Measurements from ENCODE around the gene FPR2. TPM values are rescaled to one million over a fixed set of nuclear protein-coding genes. Genes with fewer than 3 reads are reported as not detected.

Gene FPR2
- total and polyA plus RNA-seq, 5 experiments from 2014 or later, result not detected

DNA sequence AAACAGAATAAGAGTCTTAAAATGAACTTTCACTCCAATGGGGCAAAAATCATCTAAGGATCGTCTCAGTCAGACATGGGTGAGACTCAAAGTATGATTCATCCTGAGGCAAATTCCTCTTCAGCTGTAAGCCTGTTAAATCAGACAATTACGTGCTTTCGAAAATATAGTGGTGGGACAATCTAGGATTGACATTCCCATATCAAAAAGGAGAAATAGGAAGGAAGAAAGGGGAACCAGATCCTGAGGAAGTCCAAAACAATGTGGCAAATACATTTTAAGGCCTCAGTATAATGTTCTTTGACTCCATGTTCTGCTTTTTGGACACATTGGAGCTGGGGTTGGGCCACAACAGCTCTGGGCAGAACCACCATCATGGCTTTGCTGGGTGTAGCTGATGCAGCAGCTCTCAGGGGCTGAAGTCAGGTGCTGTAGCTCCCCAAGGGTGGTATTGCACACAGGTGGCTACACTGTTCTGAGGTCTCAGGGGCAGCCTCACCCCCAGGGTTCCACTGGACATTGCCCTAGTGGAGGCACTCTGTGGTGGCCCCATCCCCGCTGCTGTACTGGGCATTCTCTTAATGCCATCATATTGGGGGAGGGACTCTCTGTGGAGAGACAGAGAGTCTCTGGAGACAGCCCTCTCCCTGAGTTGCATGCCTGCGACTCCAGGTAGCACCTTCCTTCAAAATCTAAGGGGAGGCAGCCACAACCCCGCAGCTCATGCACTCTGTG, 28.2 kb downstream of the FPR2 start:
- POLR2A ChIA-PET, result no interaction called here

DNA sequence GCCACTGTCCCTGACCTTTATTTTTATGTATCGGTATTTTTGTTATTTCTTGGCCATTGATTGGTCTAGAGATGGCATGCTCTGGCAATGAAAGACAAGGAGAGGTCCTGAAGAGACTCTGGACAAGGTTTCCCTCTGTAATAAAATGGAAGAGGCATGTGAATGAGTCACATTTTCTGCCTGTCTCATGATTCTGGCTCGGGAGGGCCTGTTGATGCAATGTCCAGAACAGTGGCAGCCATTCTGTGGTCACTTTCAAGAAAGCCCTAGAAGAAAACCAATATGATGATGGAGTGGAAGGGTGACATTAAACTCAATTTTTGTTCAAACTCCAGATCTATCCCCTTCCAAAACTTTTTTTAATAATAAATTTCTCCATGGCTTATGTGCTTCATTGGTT, 32.0 kb downstream of the FPR2 start:
- POLR2A ChIA-PET, result interaction anchor here (0.6 kb wide), 1 partner anchor 523 kb away, joined by 3 read pairs; no protein-coding TSS in a partner anchor
- no peak for DNase-seq

More for the DNA sequence above, 28.2 kb downstream of the FPR2 start:
- ATAC-seq (no peak), DNase-seq (no peak)
- H3K27ac Mint-ChIP-seq, result no peak overlapping the region
- no peaks in the 10 kb centered on the region for H3K4me1 Mint-ChIP-seq
- H3K27me3 Mint-ChIP-seq, result peaks cover 3 to 32% (median 10%) of the 10 kb centered on the region in 5 donors
- peaks cover 0 to 15% (median 0%) of the 10 kb centered on the region in 3 donors for H3K36me3 Mint-ChIP-seq
- H3K9me3 Mint-ChIP-seq, result peaks cover 0 to 22% (median 4%) of the 10 kb centered on the region in 9 donors
- H3K4me3 Mint-ChIP-seq, result no peak overlapping the region

DNA sequence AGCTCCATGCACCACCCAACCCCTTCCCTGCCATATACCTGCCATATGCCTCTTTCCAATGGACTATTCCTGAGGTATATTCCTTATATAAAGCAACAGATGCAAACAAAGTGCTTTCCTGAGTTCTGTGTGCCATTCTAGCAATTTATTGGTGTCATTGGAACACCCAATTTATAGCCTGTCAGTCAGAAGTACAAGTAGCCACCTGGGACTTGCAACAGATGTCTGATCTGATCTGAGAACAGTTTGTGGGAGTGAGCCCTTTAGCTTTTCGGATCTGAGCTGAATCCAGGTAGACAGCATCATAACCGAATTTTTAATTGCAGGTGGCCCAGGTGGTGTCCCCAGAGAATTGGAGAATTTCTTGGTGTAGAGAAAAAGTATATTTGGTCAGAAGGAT, 33.0 kb downstream of the FPR2 start:
- POLR2A ChIA-PET, result no interaction called here
- H3K27ac Mint-ChIP-seq, result no peak overlapping the region
- H3K27me3 Mint-ChIP-seq, result peaks cover 8 to 37% (median 12%) of the 10 kb centered on the region in 5 donors
- ATAC-seq (no peak), DNase-seq (no peak)
- H3K4me1 Mint-ChIP-seq, result no peaks in the 10 kb centered on the region
- H3K36me3 Mint-ChIP-seq, result peaks cover 0 to 24% (median 3%) of the 10 kb centered on the region in 3 donors
- peaks cover 0 to 42% (median 16%) of the 10 kb centered on the region in 9 donors for H3K9me3 Mint-ChIP-seq
- H3K4me3 Mint-ChIP-seq, result no peak overlapping the region

More for the DNA sequence above, 32.0 kb downstream of the FPR2 start:
- no peak overlapping the region for H3K27ac Mint-ChIP-seq
- ATAC-seq, result no peak
- peaks cover 7 to 38% (median 12%) of the 10 kb centered on the region in 5 donors for H3K27me3 Mint-ChIP-seq
- H3K36me3 Mint-ChIP-seq, result peaks cover 0 to 19% (median 0%) of the 10 kb centered on the region in 3 donors
- H3K4me1 Mint-ChIP-seq, result no peaks in the 10 kb centered on the region
- peaks cover 0 to 39% (median 14%) of the 10 kb centered on the region in 9 donors for H3K9me3 Mint-ChIP-seq
- H3K4me3 Mint-ChIP-seq, result no peak overlapping the region

DNA sequence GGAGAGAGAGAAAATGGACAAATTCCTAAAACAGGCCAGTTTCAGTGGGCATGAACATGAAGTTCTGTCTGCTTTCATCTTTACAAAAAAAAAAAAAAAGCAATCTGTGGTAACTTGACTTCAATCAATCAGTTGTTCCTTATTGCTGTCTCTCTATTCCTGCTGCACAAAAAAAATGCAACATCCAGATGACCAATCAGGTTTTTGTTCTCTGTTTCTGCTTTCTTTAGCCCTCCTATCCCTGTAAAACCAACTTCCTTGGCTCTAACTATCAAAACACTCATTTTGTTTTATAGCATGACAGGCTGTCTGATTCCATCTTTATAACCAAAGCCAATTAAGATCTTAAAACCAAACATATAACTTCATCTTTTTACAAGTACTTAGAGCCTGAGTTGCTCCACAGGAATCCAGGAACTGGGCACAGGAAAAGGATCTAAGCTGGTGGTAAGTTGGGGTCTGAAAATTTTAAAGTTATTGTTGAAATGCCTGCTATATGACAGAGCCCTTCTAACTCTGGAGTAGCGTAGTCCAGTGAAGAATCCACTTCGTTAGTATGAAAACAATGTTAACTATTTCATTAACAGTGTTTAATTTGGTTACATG, 34.0 kb downstream of the FPR2 start, which contains the start of gene FPR3:
FPR3 (plus strand) TSS at position 273 of the 606 bp plus-strand sequence. CDS start 28,592 bp downstream, outside the sequence.
- Mint-ChIP-seq H3K9me3 (peaks cover 0 to 47% (median 14%) of the 10 kb centered on the region in 9 donors), H3K4me3 (no peak within 1 kb of the TSS), H3K36me3 (peaks cover 0 to 23% (median 3%) of the 10 kb centered on the region in 3 donors), H3K27me3 (peaks cover 10 to 41% (median 12%) of the 10 kb centered on the region in 5 donors), H3K27ac (no peak within 1 kb of the TSS), H3K4me1 (peaks cover 0 to 1% (median 0%) of the 10 kb centered on the region in 4 donors)
- POLR2A ChIA-PET, result no interaction called here
- no peak for DNase-seq
- ATAC-seq, result no peak

DNA sequence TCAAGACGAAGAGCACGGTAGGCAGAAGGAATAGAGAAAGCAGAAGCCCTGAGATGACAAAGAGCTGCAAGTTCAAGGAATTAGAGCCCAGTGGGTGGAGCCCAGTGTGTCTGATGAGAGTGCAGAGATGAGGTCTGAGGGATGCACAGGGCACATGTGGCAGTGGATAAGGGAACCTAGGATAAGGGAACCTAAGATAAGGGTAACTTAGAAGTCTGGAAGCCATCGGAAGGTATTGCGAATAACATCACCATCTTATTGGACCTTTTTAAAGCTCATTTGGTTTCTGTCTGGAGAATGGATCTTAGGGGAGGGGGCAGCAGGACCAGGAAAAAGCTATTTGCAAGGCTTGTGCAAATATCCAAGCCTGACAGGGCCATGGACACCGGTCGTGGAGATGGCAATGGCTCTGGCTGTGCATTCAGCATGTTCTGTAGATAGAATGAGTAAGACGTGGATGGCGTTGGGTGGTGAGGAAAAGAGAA, 35.3 kb downstream of the FPR2 start:
- POLR2A ChIA-PET, result no interaction called here
- DNase-seq, result no peak

DNA sequence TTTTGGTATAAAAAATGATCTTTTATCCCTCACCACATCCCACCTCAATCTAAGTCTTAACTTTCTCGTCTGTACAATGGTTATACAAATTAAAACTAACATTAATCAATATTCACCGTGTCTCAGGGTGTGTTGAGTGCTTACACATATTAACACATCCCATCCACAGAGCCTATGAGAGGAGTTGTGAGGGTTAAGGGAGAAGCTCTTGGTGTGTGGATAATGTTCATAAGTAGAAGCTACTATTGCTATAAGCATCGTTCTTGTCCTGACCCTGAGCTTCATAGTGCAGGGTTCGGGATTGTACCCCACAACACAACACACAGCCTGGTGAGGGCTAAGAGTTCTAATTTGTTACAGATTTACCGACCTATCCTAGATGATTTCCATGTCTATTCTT, 36.5 kb downstream of the FPR2 start:
- DNase-seq, result no peak
- Mint-ChIP-seq H3K27me3 (peaks cover 8 to 28% (median 10%) of the 10 kb centered on the region in 5 donors), H3K4me3 (no peak overlapping the region)

More for the DNA sequence above, 35.3 kb downstream of the FPR2 start:
- no peak for ATAC-seq
- H3K9me3 Mint-ChIP-seq, result peaks cover 0 to 56% (median 16%) of the 10 kb centered on the region in 9 donors
- no peak overlapping the region for H3K27ac Mint-ChIP-seq
- H3K4me1 Mint-ChIP-seq, result peaks cover 0 to 1% (median 0%) of the 10 kb centered on the region in 4 donors
- H3K27me3 Mint-ChIP-seq, result peaks cover 8 to 33% (median 12%) of the 10 kb centered on the region in 5 donors
- H3K4me3 Mint-ChIP-seq, result no peak overlapping the region
- peaks cover 0 to 30% (median 3%) of the 10 kb centered on the region in 3 donors for H3K36me3 Mint-ChIP-seq

DNA sequence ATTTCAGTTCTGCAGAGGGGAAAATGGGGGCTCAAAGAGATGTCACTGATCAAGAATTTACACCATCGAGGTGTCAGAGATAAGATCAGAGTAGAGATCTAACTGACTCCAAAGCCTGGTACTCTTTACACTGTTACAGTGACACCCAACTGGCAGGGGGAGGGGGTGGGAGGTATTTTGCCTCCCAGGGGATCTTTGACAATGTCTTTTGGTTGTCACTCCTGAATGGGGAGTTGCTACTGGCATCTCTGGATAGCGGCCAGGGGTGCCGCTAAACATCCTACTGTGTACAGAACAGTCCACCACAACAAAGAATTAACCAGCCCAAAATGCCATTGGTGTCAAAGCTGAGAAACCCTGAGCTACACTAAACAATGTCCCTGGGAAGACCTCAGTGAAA, 37.1 kb downstream of the FPR2 start:
- Mint-ChIP-seq H3K36me3 (peaks cover 0 to 27% (median 3%) of the 10 kb centered on the region in 3 donors), H3K27ac (no peak overlapping the region), H3K4me3 (no peak overlapping the region), H3K9me3 (peaks cover 0 to 66% (median 12%) of the 10 kb centered on the region in 9 donors), H3K4me1 (peaks cover 0 to 1% (median 0%) of the 10 kb centered on the region in 4 donors), H3K27me3 (peaks cover 8 to 28% (median 10%) of the 10 kb centered on the region in 5 donors)
- POLR2A ChIA-PET, result no interaction called here
- no peak for DNase-seq
- ATAC-seq, result no peak

More for the DNA sequence above, 36.5 kb downstream of the FPR2 start:
- POLR2A ChIA-PET, result no interaction called here
- H3K4me1 Mint-ChIP-seq, result peaks cover 0 to 1% (median 0%) of the 10 kb centered on the region in 4 donors
- no peak overlapping the region for H3K27ac Mint-ChIP-seq
- ATAC-seq, result no peak
- H3K36me3 Mint-ChIP-seq, result peaks cover 0 to 30% (median 3%) of the 10 kb centered on the region in 3 donors
- H3K9me3 Mint-ChIP-seq, result peaks cover 0 to 66% (median 14%) of the 10 kb centered on the region in 9 donors

DNA sequence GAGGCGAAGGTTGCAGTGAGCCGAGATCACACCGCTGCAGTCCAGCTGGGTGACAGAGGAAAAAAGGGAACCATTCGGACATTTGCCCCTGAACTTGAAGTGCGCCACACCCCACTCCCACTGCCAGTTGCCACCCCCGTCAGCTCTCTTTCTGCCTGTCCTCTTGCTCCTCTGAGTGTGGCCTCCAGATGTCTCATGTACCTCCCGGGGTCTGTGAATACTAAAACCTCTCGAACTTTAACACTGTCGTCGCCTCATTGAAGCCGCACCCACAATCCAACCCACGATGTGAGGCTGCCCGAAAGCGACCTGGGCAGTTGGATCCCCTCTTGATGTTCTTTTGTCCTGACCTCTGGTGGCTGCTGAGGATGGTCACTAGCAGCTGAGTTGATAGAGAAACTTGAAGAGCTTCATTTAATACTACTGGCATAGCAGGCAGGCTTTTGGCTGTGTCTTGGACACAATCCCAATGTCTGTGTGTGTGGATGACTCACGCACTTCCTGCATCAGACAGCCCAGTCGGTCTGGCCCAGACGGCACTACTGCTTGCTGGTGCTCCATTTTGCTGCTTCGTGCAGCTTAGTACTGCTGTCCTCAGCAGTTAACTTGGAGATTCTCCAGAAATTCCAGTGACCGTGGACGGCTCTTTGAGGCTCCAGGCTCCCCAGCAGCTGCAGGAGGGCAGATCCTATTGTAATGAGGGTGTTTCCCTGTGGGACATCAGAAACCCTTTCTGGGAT, 38.2 kb downstream of the FPR2 start:
- peaks cover 0 to 27% (median 3%) of the 10 kb centered on the region in 3 donors for H3K36me3 Mint-ChIP-seq
- H3K4me1 Mint-ChIP-seq, result peaks cover 0 to 5% (median 0%) of the 10 kb centered on the region in 4 donors
- no peak for ATAC-seq
- no peak for DNase-seq
- H3K9me3 Mint-ChIP-seq, result peaks cover 0 to 68% (median 12%) of the 10 kb centered on the region in 9 donors
- H3K27me3 Mint-ChIP-seq, result peaks cover 6 to 28% (median 10%) of the 10 kb centered on the region in 5 donors
- POLR2A ChIA-PET, result no interaction called here
- H3K4me3 Mint-ChIP-seq, result no peak overlapping the region
- no peak overlapping the region for H3K27ac Mint-ChIP-seq

DNA sequence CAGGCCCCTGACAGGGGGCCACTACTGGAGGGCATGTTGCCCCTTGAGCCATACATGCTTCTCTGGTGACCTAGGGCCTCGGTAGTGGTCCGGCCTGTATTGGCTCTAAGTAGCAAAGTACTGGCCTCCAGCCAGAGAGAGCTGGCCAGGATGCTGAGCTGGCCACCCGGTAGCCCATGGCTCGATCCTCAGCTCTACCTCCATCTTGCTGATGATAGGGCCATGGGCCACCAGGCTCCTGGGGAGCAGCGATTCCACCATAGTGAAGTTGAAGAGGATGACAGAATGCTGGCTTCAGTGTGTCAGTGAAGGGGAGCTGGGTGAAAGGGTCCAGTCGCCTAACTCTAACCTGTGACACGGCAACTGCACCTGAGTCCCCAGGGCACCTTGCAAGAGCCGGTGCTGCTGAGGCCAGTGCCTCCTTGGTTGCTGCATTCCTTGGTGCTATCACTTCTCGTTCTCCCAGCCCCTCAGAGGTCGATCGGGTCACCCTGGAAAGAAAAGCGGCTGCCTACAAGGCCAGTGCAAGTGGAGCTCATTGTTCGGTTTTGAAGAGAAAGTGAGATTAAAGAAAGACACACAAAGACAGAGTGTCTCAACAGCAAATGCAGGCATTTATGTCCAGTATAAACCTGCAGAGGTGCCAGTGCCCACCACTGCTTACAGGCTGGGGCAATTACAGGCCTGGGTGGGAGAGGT, 38.9 kb downstream of the FPR2 start:
- peaks cover 6 to 28% (median 10%) of the 10 kb centered on the region in 5 donors for H3K27me3 Mint-ChIP-seq
- ATAC-seq, result no peak
- H3K36me3 Mint-ChIP-seq, result peaks cover 0 to 33% (median 3%) of the 10 kb centered on the region in 3 donors

DNA sequence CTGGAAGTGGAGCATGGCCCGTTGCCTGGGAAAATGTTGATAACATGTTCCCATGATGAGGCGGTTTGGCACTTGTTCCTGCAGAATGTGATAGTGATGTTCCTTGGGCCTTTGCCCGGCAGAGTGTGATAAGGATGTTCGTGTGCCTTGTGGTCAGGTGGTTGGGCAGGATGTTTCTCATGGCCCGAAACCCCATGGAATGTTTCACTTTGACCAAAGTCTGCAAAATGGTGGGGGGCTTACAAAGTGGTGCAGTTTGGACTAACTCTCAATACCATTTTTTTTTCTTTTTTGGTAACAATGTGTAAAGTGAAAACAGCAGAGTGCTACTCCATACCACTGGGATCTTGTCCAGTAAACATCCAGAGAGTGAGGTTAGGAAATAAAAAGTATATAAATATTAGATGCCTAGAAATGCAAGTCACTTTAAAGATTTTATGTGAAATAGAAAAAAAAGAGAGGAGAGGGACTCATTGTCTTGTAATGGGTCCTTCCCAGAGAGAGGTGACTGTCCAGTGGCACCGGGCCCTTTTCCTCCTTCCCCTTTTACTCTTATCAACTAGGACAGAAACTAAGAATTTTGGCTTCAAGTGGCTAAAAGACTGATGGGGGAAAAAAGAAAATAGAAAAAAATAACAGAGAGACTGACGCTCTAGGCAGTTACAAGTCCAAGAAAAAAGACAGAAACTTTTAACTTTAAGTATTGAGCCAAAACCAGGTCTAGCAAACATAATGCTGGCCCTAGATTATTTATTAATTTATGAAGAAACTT, 39.7 kb downstream of the FPR2 start:
- no peak for ATAC-seq
- Mint-ChIP-seq H3K36me3 (peaks cover 0 to 35% (median 3%) of the 10 kb centered on the region in 3 donors), H3K9me3 (peaks cover 0 to 69% (median 17%) of the 10 kb centered on the region in 9 donors), H3K4me1 (peaks cover 0 to 5% (median 0%) of the 10 kb centered on the region in 4 donors), H3K4me3 (no peak overlapping the region), H3K27ac (no peak overlapping the region), H3K27me3 (peaks cover 6 to 27% (median 10%) of the 10 kb centered on the region in 5 donors)
- DNase-seq, result no peak
- POLR2A ChIA-PET, result no interaction called here

More for the DNA sequence above, 38.9 kb downstream of the FPR2 start:
- Mint-ChIP-seq H3K9me3 (peaks cover 0 to 68% (median 16%) of the 10 kb centered on the region in 9 donors), H3K4me1 (peaks cover 0 to 5% (median 0%) of the 10 kb centered on the region in 4 donors), H3K27ac (peak overlapping the region in 1 of 10 donors; percentile 35), H3K4me3 (no peak overlapping the region)
- DNase-seq, result no peak
- POLR2A ChIA-PET, result no interaction called here

DNA sequence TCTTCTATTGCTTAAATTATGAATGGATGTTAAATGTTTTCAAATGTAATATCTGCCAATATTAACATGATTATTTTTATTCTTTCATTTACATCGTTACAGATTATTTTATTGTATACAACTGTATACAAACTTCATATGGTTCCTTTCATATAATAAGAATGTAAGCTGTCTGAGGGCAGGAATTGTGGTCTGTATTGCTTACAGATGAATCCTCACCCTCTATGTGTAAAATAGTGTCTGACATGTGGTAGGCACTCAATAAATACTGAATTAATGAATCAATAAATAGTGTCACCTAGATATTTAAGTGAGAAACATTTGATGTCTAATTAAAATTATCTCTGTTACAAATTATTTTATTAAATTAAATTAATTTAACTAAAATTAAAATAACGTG, 41.8 kb downstream of the FPR2 start:
- H3K9me3 Mint-ChIP-seq, result peaks cover 0 to 70% (median 13%) of the 10 kb centered on the region in 9 donors
- peaks cover 0 to 27% (median 3%) of the 10 kb centered on the region in 3 donors for H3K36me3 Mint-ChIP-seq
- H3K4me3 Mint-ChIP-seq, result no peak overlapping the region
- POLR2A ChIA-PET, result no interaction called here
- no peak for ATAC-seq
- no peak for DNase-seq
- H3K4me1 Mint-ChIP-seq, result peaks cover 0 to 14% (median under 1%) of the 10 kb centered on the region in 4 donors
- H3K27me3 Mint-ChIP-seq, result peaks cover 1 to 12% (median 4%) of the 10 kb centered on the region in 5 donors
- no peak overlapping the region for H3K27ac Mint-ChIP-seq
